ENCODE measurements around the gene C2CD4C.
"Not testable (repeated sequence)": the region's sequence is repeated elsewhere in the genome, so short reads cannot be mapped to it uniquely, and the experiment has no call there.

C2CD4C gene

DNA sequence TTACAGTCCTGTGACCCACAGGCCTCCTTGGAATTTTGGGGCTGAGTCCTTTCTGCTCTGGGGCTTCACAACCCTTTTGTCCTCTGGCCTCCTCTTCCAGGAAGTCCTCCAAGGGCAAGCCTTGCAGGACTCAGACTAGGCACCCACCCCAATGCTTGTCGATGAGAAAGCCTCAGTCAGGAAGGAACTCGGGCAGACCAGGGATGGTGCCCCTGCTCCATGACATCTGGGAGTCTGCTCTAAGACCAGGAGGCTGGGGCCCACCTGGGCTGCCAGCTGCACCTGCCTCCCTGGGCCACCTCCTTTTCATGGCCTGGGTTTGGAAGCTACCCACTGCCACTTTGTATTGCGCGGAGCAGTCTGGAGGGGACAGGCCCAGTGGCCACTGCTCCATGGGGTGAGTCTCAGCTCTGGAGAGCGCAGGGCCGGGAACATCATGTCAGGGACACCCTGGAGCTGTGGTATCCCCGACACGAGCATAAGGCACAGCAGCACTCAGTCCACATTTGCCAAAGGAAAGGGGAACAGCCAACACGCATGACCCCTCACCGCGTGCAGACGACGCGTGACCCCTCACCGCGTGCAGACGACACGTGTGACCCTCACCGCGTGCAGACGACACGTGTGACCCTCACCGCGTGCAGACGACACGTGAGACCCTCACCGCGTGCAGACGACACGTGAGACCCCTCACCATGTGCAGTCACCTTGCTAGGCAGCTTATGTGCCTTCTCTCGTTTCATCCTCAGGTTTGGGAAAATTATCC lies 10.8 kb downstream of the C2CD4C start:
- no peak for TF ChIP-seq CTCF (conservative IDR thresholded peaks at IDR 0.05)
- no peak overlapping the region for H3K27ac ChIP-seq

- no peak overlapping the region for H3K27ac ChIP-seq
- TF ChIP-seq CTCF (conservative IDR thresholded peaks at IDR 0.05), result no peak
Measured at GRCh38 chr19:397321-397720, 11.6 kb downstream of the C2CD4C start.

DNA sequence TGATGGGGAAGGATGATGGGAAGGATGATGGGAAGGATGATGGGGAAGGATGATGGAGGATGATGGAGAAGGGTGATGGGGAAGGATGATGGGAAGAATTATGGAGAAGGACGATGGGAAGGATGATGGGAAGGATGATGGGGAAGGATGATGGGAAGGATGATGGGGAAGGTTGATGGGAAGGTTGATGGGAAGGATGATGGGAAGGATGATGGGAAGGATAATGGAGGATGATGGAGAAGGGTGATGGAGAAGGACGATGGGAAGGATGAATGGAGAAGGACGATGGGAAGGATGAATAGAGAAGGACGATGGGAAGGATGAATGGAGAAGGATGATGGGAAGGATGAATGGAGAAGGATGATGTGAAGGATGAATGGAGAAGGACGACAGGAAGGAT lies 13.5 kb downstream of the C2CD4C start:
- TF ChIP-seq CTCF (conservative IDR thresholded peaks at IDR 0.05), result no peak

DNA sequence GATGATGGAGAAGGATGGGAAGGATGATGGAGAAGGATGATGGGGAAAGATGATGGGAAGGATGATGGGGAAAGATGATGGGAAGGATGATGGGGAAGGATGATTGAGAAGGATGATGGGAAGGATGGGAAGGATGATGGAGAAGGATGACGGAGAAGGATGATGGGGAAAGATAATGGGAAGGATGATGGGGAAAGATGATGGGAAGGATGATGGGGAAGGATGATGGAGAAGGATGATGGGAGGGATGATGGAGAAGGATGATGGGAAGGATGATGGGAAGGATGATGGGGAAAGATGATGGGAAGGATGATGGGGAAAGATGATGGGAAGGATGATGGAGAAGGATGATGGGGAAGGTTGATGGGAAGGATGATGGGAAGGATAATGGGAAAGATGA lies 14.1 kb downstream of the C2CD4C start:
- H3K27ac ChIP-seq, result not testable (repeated sequence)

More for the DNA sequence above, 13.5 kb downstream of the C2CD4C start:
- H3K27ac ChIP-seq, result no peak overlapping the region

GRCh38 chr19:393560-393959 lies 15.4 kb downstream of the C2CD4C start:
- H3K27ac ChIP-seq, result not testable (repeated sequence)

- no peak for TF ChIP-seq CTCF (conservative IDR thresholded peaks at IDR 0.05)
- H3K27ac ChIP-seq, result no peak overlapping the region
Measured at GRCh38 chr19:392375-392970, 16.5 kb downstream of the C2CD4C start.

DNA sequence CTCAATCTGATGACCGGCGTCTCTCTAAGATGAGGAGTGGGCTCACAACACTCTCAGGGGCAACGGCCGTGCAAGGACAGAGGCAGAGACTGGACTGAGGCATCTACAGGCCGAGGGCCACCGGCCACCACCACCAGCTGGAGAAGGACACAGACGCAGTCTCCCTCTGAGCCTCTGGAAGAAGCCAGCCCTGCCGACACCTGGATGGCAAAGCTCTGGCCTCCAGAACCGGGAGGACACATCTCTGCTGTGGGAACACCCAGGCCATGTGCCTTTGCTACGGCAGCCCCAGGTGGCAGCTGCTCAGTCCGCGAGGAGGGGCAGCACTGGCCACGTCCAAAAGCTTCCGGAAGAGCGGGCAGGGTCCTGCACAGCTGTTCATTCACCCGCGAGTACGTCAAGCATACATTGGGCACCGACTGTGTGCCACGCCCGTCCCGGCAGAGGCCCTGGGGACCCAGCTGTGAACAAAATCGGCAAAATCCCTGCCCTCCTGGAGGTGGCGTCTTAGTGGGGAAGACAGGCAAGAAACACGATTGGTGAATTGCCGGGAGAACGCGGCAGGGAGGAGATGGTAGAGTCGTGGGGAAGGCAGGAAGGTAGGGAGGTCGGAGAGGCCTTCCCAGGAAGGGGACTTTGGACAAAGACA lies 17.1 kb downstream of the C2CD4C start:
- TF ChIP-seq CTCF (conservative IDR thresholded peaks at IDR 0.05), result no peak
- no peak overlapping the region for H3K27ac ChIP-seq

DNA sequence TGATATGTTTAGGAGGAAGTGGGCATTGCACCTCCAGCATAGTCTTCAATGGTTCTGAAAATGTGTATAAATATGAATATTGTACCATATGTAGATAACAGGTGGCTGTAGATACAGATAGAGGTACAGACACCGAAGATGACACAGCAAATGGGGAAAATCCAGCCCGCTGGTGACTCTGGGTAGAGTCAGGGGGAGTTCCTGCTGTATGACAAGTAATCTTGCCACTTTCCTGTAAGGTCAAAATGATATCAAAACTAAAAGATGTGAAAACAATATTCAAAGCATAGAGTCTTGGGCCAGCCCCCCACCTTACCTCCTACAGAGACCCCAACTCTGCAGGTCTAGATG lies 17.8 kb downstream of the C2CD4C start:
- TF ChIP-seq CTCF (conservative IDR thresholded peaks at IDR 0.05), result no peak
- no peak overlapping the region for H3K27ac ChIP-seq
